GM19455 (cell line): ENCODE results near the gene IPPK.

Experiments
- ATAC-seq: cut with Tn5 transposase; IDR thresholded peaks from one replicate; pipeline ENCODE4 v1.9.1; 2021; ENCODE audit not compliant: unreplicated experiment

The IPPK gene

GRCh38 chr9:92615790-92616189, 54.1 kb downstream of the IPPK start:
- no peak for ATAC-seq

GRCh38 chr9:92614763-92615461, 55.0 kb downstream of the IPPK start:
- ATAC-seq = no peak

GRCh38 chr9:92614123-92614510, 55.8 kb downstream of the IPPK start:
- ATAC-seq = no peak

GRCh38 chr9:92613268-92614122, 56.4 kb downstream of the IPPK start:
- no peak for ATAC-seq

- ATAC-seq = no peak
These were observed 57.1 kb downstream of the IPPK start for GRCh38 chr9:92612816-92613215.

GRCh38 chr9:92612292-92612691, 57.6 kb downstream of the IPPK start:
- no peak for ATAC-seq

- ATAC-seq = no peak
These were observed 58.2 kb downstream of the IPPK start for GRCh38 chr9:92611621-92612285.

- ATAC-seq = no peak
These were observed 59.2 kb downstream of the IPPK start for GRCh38 chr9:92610470-92611420.

GRCh38 chr9:92608909-92609445, 61.0 kb downstream of the IPPK start:
- no peak for ATAC-seq

GRCh38 chr9:92608241-92608908, 61.6 kb downstream of the IPPK start:
- ATAC-seq = no peak

- ATAC-seq = no peak
These were observed 62.2 kb downstream of the IPPK start for GRCh38 chr9:92607773-92608172.

GRCh38 chr9:92607088-92607487, 62.8 kb downstream of the IPPK start:
- no peak for ATAC-seq

GRCh38 chr9:92605224-92605623, 64.7 kb downstream of the IPPK start:
- no peak for ATAC-seq

GRCh38 chr9:92603990-92604389, 65.9 kb downstream of the IPPK start:
- no peak for ATAC-seq

GRCh38 chr9:92603100-92603499, 66.8 kb downstream of the IPPK start:
- no peak for ATAC-seq

- no peak for ATAC-seq
These were observed 67.5 kb downstream of the IPPK start for GRCh38 chr9:92602413-92602812.

GRCh38 chr9:92601451-92601850, 68.5 kb downstream of the IPPK start:
- no peak for ATAC-seq

- no peak for ATAC-seq
These were observed 69.3 kb downstream of the IPPK start for GRCh38 chr9:92600462-92601261.

- ATAC-seq = no peak
These were observed 69.9 kb downstream of the IPPK start for GRCh38 chr9:92599938-92600461.
